Karpas-422 (cell line): Measurements from ENCODE around the gene ITGB2. TPM values are rescaled to one million over a fixed set of nuclear protein-coding genes. Genes with fewer than 3 reads are reported as not detected.
"Not testable (repeated sequence)": the region's sequence is repeated elsewhere in the genome, so short reads cannot be mapped to it uniquely, and the experiment has no call there.

Experiments used
- DNase-seq: peaks from one replicate; pipeline ENCODE4 v3.0.0-alpha.2; 2015
- H2AFZ ChIP-seq: fragments of 200-600 bp; sonication (generic); 2 replicates; pipeline ENCODE4 v1.6.1; 2014; ENCODE audit warnings: antibody characterized with exemption, low read length, mixed read lengths
- H3K27ac ChIP-seq: fragments of 200-600 bp; sonication (generic); 2 replicates; pipeline ENCODE4 v1.5.1; 2014; ENCODE audit warnings: mild to moderate bottlenecking, low read length, moderate library complexity
- H3K27me3 ChIP-seq: fragments of 200-600 bp; sonication (generic); 2 replicates; pipeline ENCODE4 v1.6.1; 2014; ENCODE audit warnings: low read length, mixed read lengths
- H3K36me3 ChIP-seq: fragments of 200-600 bp; sonication (generic); 2 replicates; pipeline ENCODE4 v1.6.1; 2014; ENCODE audit warnings: low read length, mixed read lengths; ENCODE audit not compliant: insufficient read depth
- H3K4me1 ChIP-seq: fragments of 200-600 bp; sonication (generic); 2 replicates; pipeline ENCODE4 v1.6.1; 2014; ENCODE audit warnings: mild to moderate bottlenecking, low read length, mixed read lengths
- H3K4me2 ChIP-seq: fragments of 200-600 bp; sonication (generic); 2 replicates; pipeline ENCODE4 v1.6.1; 2014; ENCODE audit warnings: low read length, low read depth, mild to moderate bottlenecking; ENCODE audit not compliant: poor library complexity, severe bottlenecking
- H3K4me3 ChIP-seq: fragments of 200-600 bp; sonication (generic); 2 replicates; pipeline ENCODE4 v1.5.1; 2014; ENCODE audit warnings: mild to moderate bottlenecking, antibody characterized with exemption, low read length, mixed read lengths
- H3K79me2 ChIP-seq: fragments of 200-600 bp; sonication (generic); 2 replicates; pipeline ENCODE4 v1.6.1; 2014; ENCODE audit warnings: mild to moderate bottlenecking, low read length, mixed read lengths
- H3K9ac ChIP-seq: fragments of 200-600 bp; sonication (generic); 2 replicates; pipeline ENCODE4 v1.6.0; 2014; ENCODE audit warnings: low read length
- H3K9me2 ChIP-seq: fragments of 200-600 bp; sonication (generic), shearing (Covaris generic); replicated peaks from 2 replicates; pipeline ENCODE4 v1.6.0; 2014; ENCODE audit warnings: mild to moderate bottlenecking, low read length, moderate library complexity; ENCODE audit not compliant: insufficient read depth
- H3K9me3 ChIP-seq: fragments of 300-700, 200-600 bp; sonication (generic); 2 replicates; pipeline ENCODE4 v1.6.1; 2014; ENCODE audit warnings: low read length, mixed read lengths
- H4K20me1 ChIP-seq: fragments of 200-600 bp; sonication (generic); 2 replicates; pipeline ENCODE4 v1.6.1; 2014; ENCODE audit warnings: mild to moderate bottlenecking, antibody characterized with exemption, low read length, low read depth; ENCODE audit not compliant: insufficient read depth
- total RNA-seq: library from RNA; depleted of rRNA; stranded (reverse); fragments of >200 nt; shearing (Covaris generic); gene quantifications from 2 replicates; pipeline ENCODE4 v1.2.3, GENCODE V29; 2014; ENCODE audit warnings: low replicate concordance

The ITGB2 gene
- total RNA-seq, 1 experiment from 2014 or later = 252 TPM

DNA sequence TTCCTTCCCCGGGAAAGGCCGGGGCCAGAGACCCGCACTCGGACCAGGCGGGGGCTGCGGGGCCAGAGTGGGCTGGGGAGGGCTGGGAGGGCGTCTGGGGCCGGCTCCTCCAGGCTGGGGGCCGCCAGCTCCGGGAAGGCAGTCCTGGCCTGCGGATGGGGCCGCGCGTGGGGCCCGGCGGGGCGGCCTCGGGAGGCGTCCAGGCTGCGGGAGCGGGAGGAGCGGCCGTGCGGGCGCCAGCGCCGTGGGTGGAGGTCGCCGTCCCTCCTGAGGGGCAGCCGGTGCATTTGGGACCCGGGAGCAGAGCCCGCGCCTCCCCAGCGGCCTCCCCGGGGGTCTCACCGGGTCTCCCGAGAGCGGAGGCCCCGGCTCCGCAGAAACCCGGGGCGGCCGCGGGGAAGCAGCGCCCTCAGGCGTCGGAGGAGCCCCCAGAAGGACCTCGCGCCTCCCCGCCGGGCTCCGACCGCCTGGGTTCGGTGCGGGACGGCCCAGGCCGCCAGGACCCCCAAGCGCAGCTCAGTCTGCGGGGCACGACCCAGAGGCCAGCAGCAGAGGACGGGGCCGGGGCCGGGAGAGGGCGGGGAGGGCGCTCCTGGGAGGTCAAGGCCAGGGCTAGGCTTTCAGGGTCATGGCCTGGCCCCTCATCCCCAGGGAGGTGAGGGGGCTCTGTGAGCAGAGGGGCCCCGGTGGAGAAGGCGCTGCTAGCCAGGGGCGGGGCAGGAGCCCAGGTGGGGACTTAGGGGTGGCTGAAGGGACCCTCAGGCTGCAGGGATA, 11.9 kb upstream of the ITGB2 start:
- peak overlapping the region; percentile 93 for H3K9ac ChIP-seq
- no peaks in the 10 kb centered on the region for H3K36me3 ChIP-seq
- no peak overlapping the region for H2AFZ ChIP-seq
- no peaks in the 10 kb centered on the region for H3K27me3 ChIP-seq
- DNase-seq = peak; percentile 83
- H3K27ac ChIP-seq = peak overlapping the region; percentile 100
- H3K79me2 ChIP-seq = peaks cover 6% of the 10 kb centered on the region; the same call in 1 of the 2 replicates
- no peaks in the 10 kb centered on the region for H4K20me1 ChIP-seq
- H3K9me3 ChIP-seq = no peaks in the 10 kb centered on the region
- H3K4me3 ChIP-seq = peak overlapping the region; percentile 75
- no peaks in the 10 kb centered on the region for H3K9me2 ChIP-seq
- H3K4me1 ChIP-seq = peaks cover 77% of the 10 kb centered on the region
- peak overlapping the region; percentile 86 for H3K4me2 ChIP-seq

DNA sequence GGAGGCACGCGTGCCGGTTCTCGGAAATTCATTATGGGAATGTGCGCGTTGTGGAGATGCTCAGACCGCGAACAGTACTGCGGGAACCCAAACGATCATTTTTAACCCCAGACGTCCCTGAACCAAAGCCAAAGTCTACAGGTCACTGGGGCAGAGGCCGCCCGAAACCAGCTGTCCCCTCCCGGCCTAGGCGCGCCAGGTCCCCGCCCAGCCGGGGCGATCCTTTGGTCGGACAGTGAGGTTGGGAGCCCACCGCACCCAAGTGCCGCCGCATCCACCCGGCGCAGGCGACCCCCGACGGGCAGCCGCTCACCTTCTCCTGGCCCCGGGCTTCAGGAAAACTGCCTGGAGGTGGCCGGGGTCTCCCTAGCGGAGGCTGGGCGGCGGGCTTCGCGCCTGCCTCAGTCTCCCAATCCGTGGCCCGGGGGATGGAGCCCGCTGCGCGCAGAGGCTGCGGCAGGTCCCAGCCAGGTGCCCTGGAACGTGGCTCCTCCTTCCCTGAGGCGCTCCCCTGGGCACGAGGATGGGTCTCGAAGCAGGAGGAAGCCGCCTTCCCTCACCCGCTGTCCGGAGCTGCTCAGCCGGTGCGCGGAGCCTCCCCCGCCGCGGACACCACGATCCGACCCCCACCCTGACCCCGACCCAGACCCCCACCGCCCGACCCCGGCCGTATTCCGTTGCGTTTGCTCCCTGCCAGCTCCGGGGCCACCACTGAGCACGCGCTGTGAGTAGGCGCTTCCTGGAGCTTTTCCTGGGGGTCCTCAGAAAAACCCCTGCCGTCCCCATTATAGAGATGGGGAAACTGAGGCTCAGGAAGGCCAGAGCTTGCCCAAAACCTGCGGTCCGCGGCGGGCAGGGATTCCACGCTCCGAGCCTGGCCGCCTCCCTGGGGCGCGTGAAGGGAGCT, 11.1 kb upstream of the ITGB2 start:
- peak; percentile 88 for DNase-seq
- Histone ChIP-seq H4K20me1 (no peaks in the 10 kb centered on the region), H3K4me2 (peak overlapping the region; percentile 86), H3K79me2 (peaks cover 6% of the 10 kb centered on the region; the same call in 1 of the 2 replicates), H3K27ac (peak overlapping the region; percentile 100), H3K9ac (peak overlapping the region; percentile 93), H3K9me3 (no peaks in the 10 kb centered on the region), H3K4me1 (peaks cover 83% of the 10 kb centered on the region), H2AFZ (no peak overlapping the region), H3K9me2 (no peaks in the 10 kb centered on the region), H3K4me3 (peak overlapping the region; percentile 75), H3K27me3 (no peaks in the 10 kb centered on the region), H3K36me3 (no peaks in the 10 kb centered on the region)

DNA sequence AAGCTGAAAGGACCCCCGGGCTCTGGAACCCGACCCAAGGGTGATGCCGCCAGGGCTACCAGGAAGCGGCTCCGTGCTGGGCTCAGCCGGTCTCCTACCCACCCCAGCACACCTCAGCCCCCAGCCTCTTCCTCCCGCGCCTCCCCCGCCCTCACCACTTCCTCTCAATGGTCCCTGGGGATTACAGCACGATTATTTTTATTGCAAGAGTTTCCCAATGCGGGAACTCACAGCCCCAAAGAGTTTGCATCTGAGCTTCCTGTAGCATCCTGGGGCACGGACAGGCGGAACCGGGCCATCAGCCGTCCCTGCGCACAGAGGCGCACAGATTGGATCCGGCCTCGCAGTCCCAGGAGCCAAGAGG, 10.4 kb upstream of the ITGB2 start:
- H3K79me2 ChIP-seq = peaks cover 6% of the 10 kb centered on the region; the same call in 1 of the 2 replicates
- H3K9me2 ChIP-seq = no peaks in the 10 kb centered on the region
- H3K27me3 ChIP-seq = no peaks in the 10 kb centered on the region
- DNase-seq = peak; percentile 98
- H3K27ac ChIP-seq = peak overlapping the region; percentile 100
- H3K36me3 ChIP-seq = no peaks in the 10 kb centered on the region
- H3K4me2 ChIP-seq = peak overlapping the region; percentile 86
- H3K9me3 ChIP-seq = no peaks in the 10 kb centered on the region
- no peak overlapping the region for H2AFZ ChIP-seq
- H3K9ac ChIP-seq = peak overlapping the region; percentile 93
- peak overlapping the region; percentile 75 for H3K4me3 ChIP-seq
- H4K20me1 ChIP-seq = no peaks in the 10 kb centered on the region
- peaks cover 89% of the 10 kb centered on the region for H3K4me1 ChIP-seq

DNA sequence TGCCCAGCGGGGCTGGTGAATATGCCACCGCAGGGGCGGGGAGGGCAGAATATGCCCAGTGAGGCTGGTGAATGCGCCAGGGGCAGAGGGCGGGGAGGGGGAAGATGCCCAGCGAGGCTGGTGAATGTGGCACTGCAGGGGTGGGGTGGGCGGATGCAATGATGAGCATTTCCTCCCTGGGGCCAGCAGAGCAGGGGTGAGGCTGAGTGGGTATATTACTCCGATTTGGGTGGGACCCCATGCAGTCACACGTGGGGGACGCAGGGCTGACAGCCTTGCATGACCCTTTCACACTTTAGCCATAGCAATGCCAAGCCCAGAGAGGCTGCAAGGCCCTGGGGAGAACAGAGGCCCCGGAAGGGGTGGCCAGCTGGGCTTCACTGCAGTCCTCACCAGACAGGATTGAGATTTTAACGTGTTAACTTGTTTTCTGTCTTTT, 9.9 kb upstream of the ITGB2 start:
- DNase-seq = peak; percentile 96

DNA sequence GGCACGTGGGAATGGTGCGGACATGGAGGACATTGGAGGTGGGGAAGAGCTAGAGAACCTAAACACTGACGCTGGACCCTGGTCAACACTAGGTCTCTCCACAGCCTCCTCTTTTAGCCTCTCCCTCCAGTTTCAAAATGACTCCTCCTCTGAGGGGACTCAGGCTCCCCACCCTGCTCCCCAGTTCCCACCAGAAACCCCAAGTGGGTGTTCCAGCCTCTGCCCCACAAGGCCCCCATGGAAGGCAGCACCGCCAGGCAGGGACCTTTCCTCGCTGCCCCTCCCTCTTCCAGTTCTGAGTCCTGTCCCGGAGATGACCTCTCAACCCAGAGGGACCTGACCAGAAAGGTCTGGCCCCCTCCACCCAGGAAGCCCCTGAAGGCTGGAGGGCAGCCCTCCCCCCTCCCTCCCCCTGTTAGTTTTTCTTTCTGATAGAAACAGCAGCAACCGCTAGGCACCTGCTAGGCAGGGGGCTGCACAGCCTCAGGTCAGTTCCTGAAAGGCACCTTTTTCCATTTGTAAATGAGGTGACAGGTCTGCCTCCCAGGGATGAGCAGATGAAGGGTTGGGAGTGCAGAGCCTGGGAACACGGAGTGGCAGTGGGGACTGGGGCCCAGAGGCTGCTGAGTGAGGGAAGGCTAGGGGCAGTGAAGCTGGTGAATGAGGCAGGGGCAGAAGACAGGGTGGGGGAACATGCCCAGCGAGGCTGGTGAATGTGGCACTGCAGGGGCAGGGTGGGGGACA, 9.3 kb upstream of the ITGB2 start:
- H3K9ac ChIP-seq = peak overlapping the region; percentile 93
- no peaks in the 10 kb centered on the region for H3K9me2 ChIP-seq
- H3K4me3 ChIP-seq = peak overlapping the region; percentile 75
- H4K20me1 ChIP-seq = no peaks in the 10 kb centered on the region
- H3K36me3 ChIP-seq = no peaks in the 10 kb centered on the region
- peak overlapping the region; percentile 100 for H3K27ac ChIP-seq
- peak; percentile 75 for DNase-seq
- peaks cover 6% of the 10 kb centered on the region; the same call in 1 of the 2 replicates for H3K79me2 ChIP-seq
- H2AFZ ChIP-seq = no peak overlapping the region
- no peaks in the 10 kb centered on the region for H3K9me3 ChIP-seq
- H3K27me3 ChIP-seq = no peaks in the 10 kb centered on the region
- H3K4me2 ChIP-seq = peak overlapping the region; percentile 86
- H3K4me1 ChIP-seq = peaks cover 91% of the 10 kb centered on the region

More for the DNA sequence above, 9.9 kb upstream of the ITGB2 start:
- Histone ChIP-seq H3K27me3 (no peaks in the 10 kb centered on the region), H3K9ac (peak overlapping the region; percentile 93), H3K9me3 (no peaks in the 10 kb centered on the region), H3K27ac (peak overlapping the region; percentile 100), H3K4me2 (peak overlapping the region; percentile 86), H3K36me3 (no peaks in the 10 kb centered on the region), H3K4me1 (peaks cover 91% of the 10 kb centered on the region), H3K4me3 (peak overlapping the region; percentile 75; the same call in 1 of the 2 replicates), H2AFZ (no peak overlapping the region), H4K20me1 (no peaks in the 10 kb centered on the region), H3K9me2 (no peaks in the 10 kb centered on the region), H3K79me2 (peaks cover 6% of the 10 kb centered on the region; the same call in 1 of the 2 replicates)

DNA sequence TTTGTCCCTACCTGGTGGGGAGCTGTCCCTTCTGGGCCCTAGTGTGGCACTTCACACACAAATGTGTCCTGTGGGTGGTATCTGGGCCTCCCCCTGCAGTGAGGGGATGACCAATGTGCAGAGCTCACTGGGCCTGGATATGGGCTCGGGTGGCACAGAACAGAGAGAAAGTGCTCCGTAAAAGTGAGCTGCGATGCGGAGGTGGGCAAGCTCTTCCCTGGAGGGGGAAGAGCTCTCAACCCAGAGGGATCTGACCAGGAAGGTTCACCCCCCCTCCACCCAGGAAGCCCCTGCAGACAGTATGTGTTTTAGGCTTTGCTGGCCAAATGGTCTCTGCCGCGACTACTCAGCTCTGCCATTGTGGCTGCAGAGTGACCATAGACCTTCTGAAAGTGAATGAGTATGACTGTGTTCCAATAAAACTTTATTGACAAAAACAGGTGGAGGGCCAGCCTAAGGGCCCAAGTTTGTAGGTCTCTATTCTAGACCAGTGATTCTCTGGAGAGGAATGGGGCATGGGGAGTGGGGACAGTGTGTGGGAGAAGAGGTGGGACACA, 8.6 kb upstream of the ITGB2 start:
- peak; percentile 75 for DNase-seq
- H3K9me2 ChIP-seq = no peaks in the 10 kb centered on the region
- H3K27ac ChIP-seq = peak overlapping the region; percentile 100
- no peaks in the 10 kb centered on the region for H3K9me3 ChIP-seq
- H4K20me1 ChIP-seq = no peaks in the 10 kb centered on the region
- H3K4me1 ChIP-seq = peaks cover 91% of the 10 kb centered on the region
- peak overlapping the region; percentile 93 for H3K9ac ChIP-seq
- no peaks in the 10 kb centered on the region for H3K36me3 ChIP-seq
- no peak overlapping the region for H2AFZ ChIP-seq
- peaks cover 6% of the 10 kb centered on the region; the same call in 1 of the 2 replicates for H3K79me2 ChIP-seq
- peak overlapping the region; percentile 86 for H3K4me2 ChIP-seq
- H3K27me3 ChIP-seq = no peaks in the 10 kb centered on the region
- peak overlapping the region; percentile 75 for H3K4me3 ChIP-seq

DNA sequence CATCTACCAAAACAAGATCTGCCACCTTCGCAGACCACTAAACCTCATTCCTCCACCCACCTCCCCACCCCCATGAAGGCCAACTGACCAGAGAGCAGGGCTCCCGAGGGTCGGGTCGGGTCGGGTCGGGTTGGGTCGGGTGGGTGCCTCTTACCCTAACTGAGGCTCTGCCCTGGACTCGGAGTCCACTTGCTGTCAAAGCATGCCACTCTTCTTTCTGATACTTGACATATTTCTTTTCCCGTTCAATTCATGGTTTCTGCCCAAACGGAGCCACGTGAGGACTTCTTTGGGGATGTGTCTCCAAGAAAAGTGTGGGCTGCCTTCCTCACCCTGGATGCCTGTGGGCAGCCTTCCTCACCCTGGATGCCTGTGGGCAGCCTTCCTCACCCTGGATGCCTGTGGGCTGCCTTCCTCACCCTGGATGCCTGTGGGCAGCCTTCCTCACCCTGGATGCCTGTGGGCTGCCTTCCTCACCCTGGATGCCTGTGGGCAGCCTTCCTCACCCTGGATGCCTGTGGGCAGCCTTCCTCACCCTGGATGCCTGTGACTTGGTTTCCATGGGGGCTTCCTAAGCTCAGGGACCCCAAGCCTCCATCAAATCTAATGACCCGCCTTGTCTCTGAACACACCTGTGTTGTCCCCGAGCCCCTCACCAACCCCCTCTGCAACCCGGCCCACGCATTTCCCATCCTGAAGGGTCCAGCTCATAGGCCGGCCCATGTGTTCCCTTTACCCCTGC, 8.0 kb upstream of the ITGB2 start:
- not testable (repeated sequence) for H3K9me3 ChIP-seq, H2AFZ ChIP-seq, H3K27me3 ChIP-seq, H3K79me2 ChIP-seq, H3K9me2 ChIP-seq, H4K20me1 ChIP-seq, H3K36me3 ChIP-seq
- peak overlapping the region; percentile 100 for H3K27ac ChIP-seq
- peaks cover 88% of the 10 kb centered on the region for H3K4me1 ChIP-seq
- peak; percentile 51 for DNase-seq
- H3K4me3 ChIP-seq = peak overlapping the region; percentile 75
- peak overlapping the region; percentile 86 for H3K4me2 ChIP-seq
- H3K9ac ChIP-seq = peak overlapping the region; percentile 93
